ENCODE results near the gene NPM3.

NPM3 gene

GRCh38 chr10:101782811-101783735 lies at the start of gene NPM3:
Gene NPM3, minus strand, starts transcription at chr10:101783446. Its CDS starts 56 bp downstream, at chr10:101783390.
- DNase-seq (ENCODE audit: low spot score) = peak; percentile 95

- no peak for DNase-seq (ENCODE audit: low spot score)
These were observed 49.1 kb upstream of the NPM3 start for GRCh38 chr10:101832325-101832771.

GRCh38 chr10:101831169-101831811 lies 48.0 kb upstream of the NPM3 start:
- DNase-seq (ENCODE audit: low spot score) = no peak

- peak; percentile 95 for DNase-seq (ENCODE audit: low spot score)
These were observed 47.3 kb upstream of the NPM3 start for GRCh38 chr10:101830322-101831168.

GRCh38 chr10:101829561-101830315 lies 46.5 kb upstream of the NPM3 start:
- peak; percentile 50 for DNase-seq (ENCODE audit: low spot score)

GRCh38 chr10:101828766-101829551 lies 45.7 kb upstream of the NPM3 start:
- DNase-seq (ENCODE audit: low spot score) = no peak

- no peak for DNase-seq (ENCODE audit: low spot score)
These were observed 44.8 kb upstream of the NPM3 start for GRCh38 chr10:101827919-101828600.

GRCh38 chr10:101826852-101827434 lies 43.7 kb upstream of the NPM3 start:
- DNase-seq (ENCODE audit: low spot score) = no peak

- no peak for DNase-seq (ENCODE audit: low spot score)
These were observed 41.5 kb upstream of the NPM3 start for GRCh38 chr10:101824736-101825135.

GRCh38 chr10:101818872-101819633 lies 35.8 kb upstream of the NPM3 start:
- DNase-seq (ENCODE audit: low spot score) = no peak

GRCh38 chr10:101818119-101818871 lies 35.0 kb upstream of the NPM3 start, which contains the start of gene OGA:
Gene OGA, minus strand, starts transcription at chr10:101818444. Its CDS starts 422 bp downstream, at chr10:101818022.
- DNase-seq (ENCODE audit: low spot score) = peak; percentile 98

- DNase-seq (ENCODE audit: low spot score) = peak; percentile 88
These were observed 34.3 kb upstream of the NPM3 start for GRCh38 chr10:101817337-101818118.

GRCh38 chr10:101816913-101817336 lies 33.7 kb upstream of the NPM3 start:
- DNase-seq (ENCODE audit: low spot score) = no peak

- DNase-seq (ENCODE audit: low spot score) = no peak
These were observed 33.1 kb upstream of the NPM3 start for GRCh38 chr10:101816376-101816775.

GRCh38 chr10:101814466-101815071 lies 31.3 kb upstream of the NPM3 start:
- DNase-seq (ENCODE audit: low spot score) = no peak

GRCh38 chr10:101812606-101813005 lies 29.4 kb upstream of the NPM3 start:
- no peak for DNase-seq (ENCODE audit: low spot score)

GRCh38 chr10:101807158-101807557 lies 23.9 kb upstream of the NPM3 start:
- no peak for DNase-seq (ENCODE audit: low spot score)
